ENCODE results near the gene WNT9B.

- no peak for TF ChIP-seq POLR2A (IDR thresholded peaks at IDR 0.05)
- no peak for TF ChIP-seq CTCF (IDR thresholded peaks at IDR 0.05)
- TF ChIP-seq EP300 (IDR thresholded peaks at IDR 0.05) = no peak
Measured at GRCh38 chr17:46832331-46832821, 19.0 kb upstream of the WNT9B start.

Measured in gastroesophageal sphincter (tissue), 3 donors.